Esophagus mucosa (tissue), 1 donor: Measurements from ENCODE around the gene AEBP2. TPM values are rescaled to one million over a fixed set of nuclear protein-coding genes. Genes with fewer than 3 reads are reported as not detected.
A peak's percentile ranks its signal among the peaks of the same experiment; 100 is the strongest.
"Not testable (repeated sequence)": the region's sequence is repeated elsewhere in the genome, so short reads cannot be mapped to it uniquely, and the experiment has no call there.

Experiments used
- ATAC-seq: fragments of 200-7000 bp; cut with Tn5 transposase; one replicate; pipeline ENCODE4 v1.9.1; 2020
- total RNA-seq: library from RNA; stranded (reverse); gene quantifications from one replicate; pipeline ENCODE4 v1.2.4, GENCODE V29; 2023
- donor health status: DM: yes; HTN: yes; CAD: no.

The AEBP2 gene
- total RNA-seq, 1 donor from 2014 or later, result 38.4 TPM

- ATAC-seq, result no peak
Observed at GRCh38 chr12:19510461-19510860, 71.2 kb downstream of the AEBP2 start.

DNA sequence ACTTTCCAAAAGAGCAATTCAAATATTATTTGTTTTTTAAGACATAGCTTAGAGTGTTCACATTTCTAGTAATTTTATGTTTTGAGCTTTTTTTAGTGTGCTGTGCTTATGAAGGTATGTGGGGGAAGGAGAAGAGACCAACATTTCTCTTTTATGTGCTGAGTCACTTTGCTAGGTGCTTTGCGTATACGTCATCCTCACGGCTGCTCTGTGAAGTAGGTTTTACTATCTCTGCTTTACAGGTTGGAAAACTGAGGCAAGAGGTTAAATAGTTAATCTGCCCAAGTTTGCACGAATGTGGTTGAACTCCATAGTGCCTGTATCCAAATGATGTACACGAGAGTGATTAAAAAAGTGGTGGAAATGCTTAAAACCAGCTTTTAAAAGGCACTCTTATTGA is 75.9 kb downstream of the AEBP2 start:
- no peak for ATAC-seq

DNA sequence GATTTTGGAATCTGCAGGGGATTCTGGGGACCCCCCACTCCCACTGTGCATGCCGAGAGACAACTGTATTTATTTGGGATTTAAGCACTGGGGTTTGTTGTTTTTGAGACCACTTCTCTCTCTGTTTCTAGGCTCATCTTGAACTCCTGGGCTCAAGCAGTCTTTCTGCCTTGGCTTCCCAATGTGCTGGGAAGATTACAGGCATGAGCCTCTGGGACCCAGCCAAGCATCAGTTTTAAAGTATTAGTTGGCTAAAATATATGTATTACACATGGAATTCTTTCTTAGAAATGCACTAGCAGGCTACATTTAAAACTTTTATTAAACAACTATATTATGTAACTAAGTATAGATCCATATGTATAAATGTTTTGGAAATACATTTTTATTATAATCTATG is 78.3 kb downstream of the AEBP2 start:
- no peak for ATAC-seq

DNA sequence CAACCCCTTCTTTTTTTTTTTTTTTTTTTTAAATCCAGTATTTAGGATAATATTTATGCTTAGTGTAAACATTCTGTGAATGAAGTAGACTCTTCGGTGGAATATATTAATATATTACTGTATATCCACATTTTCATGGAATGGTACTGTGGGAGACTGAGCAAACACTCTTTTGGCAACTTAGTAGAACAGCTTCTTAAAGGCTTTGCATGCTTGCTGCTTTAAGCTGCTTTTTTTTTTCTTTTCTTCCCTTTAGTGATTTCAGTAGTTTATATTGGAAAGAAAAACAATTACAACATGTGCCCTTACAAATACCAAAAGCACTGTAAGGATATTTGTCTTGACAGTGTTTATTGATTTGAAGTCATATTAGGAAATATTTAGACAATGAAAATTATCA is 78.9 kb downstream of the AEBP2 start:
- ATAC-seq, result no peak

GRCh38 chr12:19520646-19521415 is 81.5 kb downstream of the AEBP2 start:
- no peak for ATAC-seq

DNA sequence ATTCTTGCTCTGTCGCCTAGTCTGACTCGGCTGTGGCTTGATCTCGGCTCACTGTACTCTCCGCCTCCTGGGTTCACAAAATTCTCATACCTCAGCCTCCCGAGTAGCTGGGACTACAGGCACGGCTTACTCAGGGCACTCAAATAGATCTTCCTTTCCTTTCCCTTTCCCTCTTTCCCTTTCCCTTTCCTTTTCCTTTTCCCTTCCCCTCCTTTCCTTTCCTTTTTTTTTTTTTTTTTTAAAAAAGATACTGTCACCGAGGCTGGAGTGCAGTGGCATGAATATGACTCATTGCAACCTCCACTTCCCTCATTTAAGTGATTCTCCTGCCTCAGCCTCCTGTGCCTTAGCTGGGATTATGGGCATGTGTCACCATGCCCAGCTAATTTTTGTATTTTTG is 86.0 kb downstream of the AEBP2 start:
- no peak for ATAC-seq

- ATAC-seq, result no peak
Observed at GRCh38 chr12:19527866-19528265, 88.6 kb downstream of the AEBP2 start.

DNA sequence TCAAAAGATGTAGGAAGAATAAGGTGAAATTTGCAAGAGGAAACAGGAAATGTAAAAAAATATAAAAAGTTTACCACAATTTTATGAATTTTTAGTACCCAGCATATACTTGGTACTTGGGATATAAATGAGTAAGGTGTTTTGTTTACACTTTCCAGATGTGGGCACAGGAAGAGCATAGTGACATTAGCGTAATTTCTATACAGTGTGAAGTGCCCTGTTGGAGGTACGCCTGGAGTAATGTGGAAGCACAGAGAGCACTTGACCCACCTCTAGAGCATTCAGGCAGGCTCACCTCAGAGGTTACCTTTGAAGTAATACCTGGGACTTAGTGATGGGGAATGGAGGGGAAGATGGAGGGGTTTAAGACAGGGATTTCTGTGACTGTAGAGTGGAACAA is 89.5 kb downstream of the AEBP2 start:
- peak; percentile 33 for ATAC-seq

DNA sequence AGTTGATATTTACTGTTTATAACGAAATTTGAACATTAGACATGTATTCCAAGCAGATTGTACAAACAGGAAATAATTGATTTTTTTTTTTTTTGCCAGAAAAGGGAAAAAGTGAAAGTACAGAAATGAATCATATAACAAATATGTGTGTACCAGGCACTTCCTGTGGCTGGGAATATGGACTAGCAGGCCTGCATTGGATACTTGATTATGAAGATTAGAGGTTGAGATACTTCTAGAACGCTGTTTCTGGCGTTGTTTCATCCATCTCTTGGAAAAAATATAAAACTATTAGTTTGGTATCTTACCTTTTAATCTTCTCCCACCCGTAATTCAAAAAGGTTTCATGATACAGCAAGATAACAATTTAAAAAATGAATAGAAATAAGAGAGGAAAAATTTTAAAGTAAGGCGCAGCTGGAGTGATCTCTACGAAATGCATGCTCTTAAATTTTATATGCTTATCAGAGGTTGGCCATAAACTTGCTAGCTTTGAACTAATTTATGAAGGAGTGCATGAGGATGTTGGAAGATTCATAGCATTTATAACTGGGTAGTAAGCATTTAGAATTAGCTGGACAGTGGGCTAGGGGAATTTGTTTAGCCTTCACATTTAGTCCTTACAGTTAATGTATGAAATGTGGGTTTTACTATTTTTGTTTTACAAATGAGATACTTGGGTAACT is 90.8 kb downstream of the AEBP2 start:
- ATAC-seq, result no peak

DNA sequence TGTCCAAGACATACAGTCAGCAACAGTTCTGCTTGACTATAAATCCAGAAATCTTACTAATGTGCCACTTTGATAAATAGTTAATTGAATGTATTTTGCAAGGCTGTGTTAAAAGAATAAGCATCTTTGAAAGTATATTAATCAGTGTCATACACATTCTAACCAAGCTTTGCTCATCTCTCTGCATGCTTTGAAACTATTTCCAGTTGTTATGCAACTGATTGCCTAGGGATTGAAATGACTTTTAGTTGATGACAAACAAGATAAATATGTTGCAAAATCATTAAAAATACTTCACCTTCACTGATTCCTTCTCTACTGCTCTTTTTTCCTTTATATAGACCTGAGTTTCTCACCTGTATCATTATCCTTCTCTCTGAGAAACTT is 91.3 kb downstream of the AEBP2 start:
- no peak for ATAC-seq

DNA sequence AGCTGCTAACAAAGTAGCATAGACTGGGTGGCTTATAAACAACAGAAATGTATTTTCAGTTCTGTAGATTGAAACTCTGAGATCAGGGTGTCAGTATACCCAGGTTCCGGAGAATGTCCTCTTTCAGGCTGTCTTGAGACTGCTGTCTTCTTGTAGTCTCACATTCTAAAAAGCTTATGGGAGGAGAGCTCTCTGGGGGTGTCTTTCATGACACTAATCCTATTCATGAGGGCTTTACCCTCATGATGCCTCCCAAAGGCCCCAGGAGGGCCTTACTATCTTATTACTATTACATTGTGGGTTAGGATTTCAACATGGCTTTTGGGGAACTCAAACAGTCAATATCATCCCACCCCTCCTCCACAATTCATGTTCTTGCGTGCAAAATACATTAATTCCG is 94.3 kb downstream of the AEBP2 start:
- no peak for ATAC-seq

GRCh38 chr12:19539071-19539470 is 99.8 kb downstream of the AEBP2 start:
- no peak for ATAC-seq

- peak; percentile 93 for ATAC-seq
Observed at GRCh38 chr12:19539836-19540235, 100.5 kb downstream of the AEBP2 start.

DNA sequence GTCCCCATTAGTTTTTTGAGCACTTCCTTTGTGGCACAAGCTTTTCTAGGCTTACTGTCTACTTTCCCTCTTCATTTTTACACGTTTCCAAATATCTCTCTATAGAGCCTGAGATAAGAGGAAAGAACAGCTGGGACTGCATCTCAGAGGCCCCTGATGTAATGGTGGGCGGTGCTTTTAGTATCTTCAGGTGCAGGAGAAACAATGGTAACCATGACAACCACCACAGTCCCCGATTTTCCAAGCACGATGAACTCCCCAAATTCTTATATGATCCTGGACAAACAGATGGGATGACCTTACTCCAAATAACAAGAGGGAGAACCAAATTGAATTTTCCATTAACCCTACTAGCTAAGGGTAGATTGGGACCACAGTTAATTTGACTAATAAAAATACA is 103.3 kb downstream of the AEBP2 start:
- no peak for ATAC-seq

GRCh38 chr12:19544353-19544752 is 105.1 kb downstream of the AEBP2 start:
- ATAC-seq, result no peak

DNA sequence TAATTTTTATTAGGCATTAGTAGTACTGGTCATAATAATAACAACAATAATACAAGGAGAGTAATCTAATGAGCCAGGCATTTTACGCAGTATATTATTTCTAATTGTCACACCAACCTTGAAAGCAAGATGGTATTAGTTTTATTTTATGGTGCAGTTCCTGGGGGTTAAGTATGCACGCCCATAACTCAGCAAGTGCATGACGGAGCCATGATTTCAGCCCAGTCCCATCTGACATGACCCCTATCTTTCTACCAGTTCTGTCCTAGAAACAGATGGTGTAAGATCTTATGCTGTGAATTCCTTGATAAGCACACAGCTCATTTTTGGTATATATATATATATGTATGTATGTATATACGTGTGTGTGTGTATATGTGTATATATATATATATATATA is 106.0 kb downstream of the AEBP2 start:
- no peak for ATAC-seq

DNA sequence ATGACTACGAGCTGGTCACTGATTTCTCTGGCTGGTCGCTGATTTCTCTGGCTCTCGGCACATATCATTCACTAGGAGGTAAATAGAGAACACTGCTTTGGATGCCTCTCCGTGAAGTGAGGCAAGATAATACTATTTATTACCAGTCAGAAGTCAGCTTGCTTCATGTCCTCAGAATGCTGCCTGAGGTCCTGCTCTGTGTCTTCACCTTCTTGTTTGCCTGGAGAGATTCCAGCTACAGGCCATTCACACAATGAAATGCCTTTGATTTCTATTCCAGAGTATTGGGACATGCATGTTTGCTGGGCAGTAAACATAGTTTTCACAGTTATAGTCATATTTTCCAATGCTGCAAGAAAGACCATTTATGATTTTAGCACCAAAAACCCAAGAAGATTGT is 106.7 kb downstream of the AEBP2 start:
- ATAC-seq, result no peak

- peak; percentile 80 for ATAC-seq
Observed at GRCh38 chr12:19546611-19547162, 107.4 kb downstream of the AEBP2 start.

DNA sequence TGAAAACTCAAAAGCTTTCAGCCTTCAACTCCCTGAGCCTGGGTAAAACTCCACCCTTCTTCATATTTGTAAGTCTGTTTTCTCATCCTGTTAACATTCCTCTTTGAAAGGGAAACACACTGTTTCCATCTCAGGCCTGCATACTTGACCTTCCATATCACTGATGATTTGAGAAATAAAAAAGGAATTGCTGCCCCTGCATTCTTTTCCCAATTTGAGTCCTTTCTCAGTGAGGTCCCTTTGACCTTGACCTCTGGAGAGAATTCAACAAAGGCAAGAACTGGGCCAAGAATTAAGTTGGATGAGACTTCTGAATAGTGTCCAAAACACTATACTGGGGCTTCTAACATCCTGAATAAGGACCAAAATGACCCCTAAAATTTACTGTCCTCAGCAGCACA is 108.0 kb downstream of the AEBP2 start:
- no peak for ATAC-seq

DNA sequence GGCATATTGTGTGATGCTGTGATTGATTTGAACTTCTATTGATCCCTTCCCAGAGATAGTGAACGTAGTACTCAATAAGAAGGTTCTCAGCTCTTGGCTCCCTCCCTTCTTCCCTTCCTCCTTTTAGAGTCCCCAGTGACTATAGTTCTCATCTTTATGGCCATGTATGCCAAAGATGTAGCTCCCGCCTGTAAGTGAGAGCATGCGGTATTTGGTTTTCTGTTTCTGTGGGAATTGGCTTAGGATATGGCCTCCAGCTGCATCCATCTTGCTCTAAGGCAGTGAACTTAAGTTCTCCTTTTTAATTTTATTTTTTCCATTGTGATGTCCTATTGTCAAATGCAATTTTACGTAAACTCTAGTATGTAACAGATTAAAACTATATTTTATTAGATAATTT is 109.5 kb downstream of the AEBP2 start:
- no peak for ATAC-seq

- ATAC-seq, result no peak
Observed at GRCh38 chr12:19550626-19551025, 111.3 kb downstream of the AEBP2 start.

- not testable (repeated sequence) for ATAC-seq
Observed at GRCh38 chr12:19552441-19553097, 113.3 kb downstream of the AEBP2 start.

DNA sequence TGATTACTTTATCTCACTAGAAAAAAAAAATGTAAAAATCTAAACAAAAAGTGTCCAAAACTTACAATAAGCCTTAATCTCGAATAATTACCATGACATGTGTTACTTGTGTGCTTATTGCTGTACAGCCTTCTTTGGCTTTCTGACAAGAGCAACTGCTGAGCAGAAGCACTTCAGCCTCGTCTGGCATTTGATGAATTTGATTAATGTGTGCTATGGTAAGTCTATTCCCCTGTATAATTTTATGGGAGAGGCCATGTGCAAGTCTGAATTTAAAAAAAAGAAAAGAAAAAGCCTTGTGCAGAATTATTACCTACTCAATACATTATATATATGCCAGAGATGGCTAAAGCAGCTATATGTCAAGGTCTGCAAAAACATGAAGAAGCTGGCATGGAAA is 113.9 kb downstream of the AEBP2 start:
- no peak for ATAC-seq
